Embryonic facial prominence (tissue), 1 donor: ENCODE data around the gene PEG3.

ENCODE experiments used
- DNase-seq: peaks from one replicate; pipeline ENCODE4 v3.0.0-alpha.2; 2016; ENCODE audit errors: extremely low spot score

The PEG3 gene

GRCh38 chr19:56838909-56839651, 1.4 kb downstream of the PEG3 start:
- DNase-seq: peak; percentile 97

GRCh38 chr19:56838024-56838908, 2.3 kb downstream of the PEG3 start:
- DNase-seq: no peak

- peak; percentile 28 for DNase-seq
Measured at GRCh38 chr19:56837492-56838023, 3.0 kb downstream of the PEG3 start.

GRCh38 chr19:56837004-56837403, 3.5 kb downstream of the PEG3 start:
- no peak for DNase-seq

- no peak for DNase-seq
Measured at GRCh38 chr19:56836059-56836458, 4.5 kb downstream of the PEG3 start.

GRCh38 chr19:56835401-56835800, 5.1 kb downstream of the PEG3 start:
- DNase-seq: no peak

GRCh38 chr19:56834564-56835375, 5.8 kb downstream of the PEG3 start:
- DNase-seq: no peak

GRCh38 chr19:56832352-56832928, 8.1 kb downstream of the PEG3 start:
- DNase-seq: no peak

GRCh38 chr19:56831255-56831654, 9.3 kb downstream of the PEG3 start:
- no peak for DNase-seq

GRCh38 chr19:56829596-56829995, 10.9 kb downstream of the PEG3 start:
- no peak for DNase-seq

GRCh38 chr19:56827708-56828107, 12.8 kb downstream of the PEG3 start:
- DNase-seq: no peak

- DNase-seq: no peak
Measured at GRCh38 chr19:56823956-56824355, 16.6 kb downstream of the PEG3 start.

- DNase-seq: no peak
Measured at GRCh38 chr19:56823417-56823816, 17.1 kb downstream of the PEG3 start.

- no peak for DNase-seq
Measured at GRCh38 chr19:56822755-56823154, 17.8 kb downstream of the PEG3 start.

GRCh38 chr19:56821675-56822074, 18.9 kb downstream of the PEG3 start:
- DNase-seq: no peak

- no peak for DNase-seq
Measured at GRCh38 chr19:56821209-56821608, 19.3 kb downstream of the PEG3 start.

- DNase-seq: no peak
Measured at GRCh38 chr19:56819166-56819565, 21.4 kb downstream of the PEG3 start.

GRCh38 chr19:56814656-56815055, 25.9 kb downstream of the PEG3 start:
- no peak for DNase-seq

GRCh38 chr19:56813531-56813930, 27.0 kb downstream of the PEG3 start:
- no peak for DNase-seq

GRCh38 chr19:56811480-56811879, 29.0 kb downstream of the PEG3 start:
- no peak for DNase-seq

- no peak for DNase-seq
Measured at GRCh38 chr19:56810260-56810659, 30.3 kb downstream of the PEG3 start.
